HEK293 (cell line): ENCODE data around the gene CDH3.

ENCODE experiments used
- HOXD13 ChIP-seq: sonication (generic); formaldehyde crosslinking; IDR thresholded peaks from 2 replicates; pipeline ENCODE4 v1.8.0; 2022; ENCODE audit warnings: missing genetic modification reagents, borderline replicate concordance
- KLF7 ChIP-seq: fragments of 450-650 bp; formaldehyde crosslinking; IDR thresholded peaks from 2 replicates; pipeline ENCODE4 v1.5.1; 2016; ENCODE audit warnings: missing biosample characterization, missing genetic modification characterization, borderline replicate concordance
- KLF8 ChIP-seq: fragments of 450-650 bp; formaldehyde crosslinking; IDR thresholded peaks from 2 replicates; pipeline ENCODE4 v1.5.1; 2016; ENCODE audit warnings: missing biosample characterization, missing genetic modification characterization
- MEIS1 ChIP-seq: sonication (generic); formaldehyde crosslinking; IDR thresholded peaks from 2 replicates; pipeline ENCODE4 v1.8.1; 2022; ENCODE audit warnings: missing genetic modification reagents, mild to moderate bottlenecking, borderline replicate concordance
- MYNN ChIP-seq: fragments of 450-650 bp; formaldehyde crosslinking; IDR thresholded peaks from 2 replicates; pipeline ENCODE4 v1.5.1; 2016; ENCODE audit warnings: missing biosample characterization, missing genetic modification characterization, borderline replicate concordance
- REPIN1 ChIP-seq: fragments of 450-650 bp; formaldehyde crosslinking; IDR thresholded peaks from 2 replicates; pipeline ENCODE4 v1.5.1; 2017; ENCODE audit warnings: missing biosample characterization, missing genetic modification characterization, low read depth
- TCF7L2 ChIP-seq: IDR thresholded peaks from 2 replicates; pipeline ENCODE4 v1.6.1; 2011; ENCODE audit warnings: low read depth, mild to moderate bottlenecking, inconsistent platforms, low read length, moderate library complexity, borderline replicate concordance
- TRIM28 ChIP-seq: IDR thresholded peaks from 2 replicates; pipeline ENCODE4 v1.6.1; 2011; ENCODE audit warnings: low read length, control low read depth, borderline replicate concordance
- ZBTB21 ChIP-seq: fragments of 450-650 bp; formaldehyde crosslinking; IDR thresholded peaks from 2 replicates; pipeline ENCODE4 v1.5.1; 2017; ENCODE audit warnings: missing biosample characterization, missing genetic modification characterization
- ZFHX2 ChIP-seq: fragments of 450-650 bp; formaldehyde crosslinking; conservative IDR thresholded peaks from 2 replicates; pipeline ENCODE4 v1.5.1; 2016; ENCODE audit warnings: missing biosample characterization, missing genetic modification characterization
- ZNF155 ChIP-seq: fragments of 450-650 bp; formaldehyde crosslinking; IDR thresholded peaks from 2 replicates; pipeline ENCODE4 v1.5.1; 2016; ENCODE audit warnings: missing biosample characterization, missing genetic modification characterization
- ZNF16 ChIP-seq: fragments of 450-650 bp; formaldehyde crosslinking; IDR thresholded peaks from 2 replicates; pipeline ENCODE4 v1.5.1; 2016; ENCODE audit warnings: low read depth, missing biosample characterization, missing genetic modification characterization
- ZNF202 ChIP-seq: fragments of 450-650 bp; formaldehyde crosslinking; IDR thresholded peaks from 2 replicates; pipeline ENCODE4 v1.5.1; 2016; ENCODE audit warnings: missing biosample characterization, missing genetic modification characterization, borderline replicate concordance
- ZNF221 ChIP-seq: fragments of 450-650 bp; formaldehyde crosslinking; IDR thresholded peaks from 2 replicates; pipeline ENCODE4 v1.5.1; 2017; ENCODE audit warnings: missing biosample characterization, missing genetic modification characterization, borderline replicate concordance
- ZNF239 ChIP-seq: fragments of 450-650 bp; formaldehyde crosslinking; IDR thresholded peaks from 2 replicates; pipeline ENCODE4 v1.5.1; 2016; ENCODE audit warnings: missing biosample characterization, missing genetic modification characterization
- ZNF24 ChIP-seq: fragments of 450-650 bp; formaldehyde crosslinking; IDR thresholded peaks from 2 replicates; pipeline ENCODE4 v1.5.1; 2016; ENCODE audit warnings: missing biosample characterization, missing genetic modification characterization
- ZNF335 ChIP-seq: fragments of 450-650 bp; formaldehyde crosslinking; conservative IDR thresholded peaks from 2 replicates; pipeline ENCODE4 v1.5.1; 2016; ENCODE audit warnings: missing biosample characterization, missing genetic modification characterization
- ZNF423 ChIP-seq: fragments of 450-650 bp; formaldehyde crosslinking; IDR thresholded peaks from 2 replicates; pipeline ENCODE4 v1.5.1; 2016; ENCODE audit warnings: missing biosample characterization, missing genetic modification characterization
- ZNF530 ChIP-seq: fragments of 450-650 bp; formaldehyde crosslinking; IDR thresholded peaks from 2 replicates; pipeline ENCODE4 v1.5.1; 2016; ENCODE audit warnings: low read depth, missing biosample characterization, missing genetic modification characterization
- ZNF596 ChIP-seq: fragments of 450-650 bp; IDR thresholded peaks from 2 replicates; pipeline ENCODE4 v1.5.0; 2018; ENCODE audit warnings: missing biosample characterization, mild to moderate bottlenecking, missing genetic modification characterization, moderate library complexity
- ZNF624 ChIP-seq: fragments of 450-650 bp; formaldehyde crosslinking; IDR thresholded peaks from 2 replicates; pipeline ENCODE4 v1.5.1; 2017; ENCODE audit warnings: missing biosample characterization, missing genetic modification characterization
- ZNF660 ChIP-seq: fragments of 450-650 bp; IDR thresholded peaks from 2 replicates; pipeline ENCODE4 v1.5.1; 2018; ENCODE audit warnings: missing biosample characterization, mild to moderate bottlenecking, missing genetic modification characterization
- ZNF777 ChIP-seq: fragments of 450-650 bp; formaldehyde crosslinking; IDR thresholded peaks from 2 replicates; pipeline ENCODE4 v1.5.1; 2017; ENCODE audit warnings: missing biosample characterization, missing genetic modification characterization, borderline replicate concordance
- ZNF791 ChIP-seq: fragments of 450-650 bp; formaldehyde crosslinking; IDR thresholded peaks from 2 replicates; pipeline ENCODE4 v1.5.1; 2016; ENCODE audit warnings: missing biosample characterization, missing genetic modification characterization
- ZNF843 ChIP-seq: fragments of 450-650 bp; formaldehyde crosslinking; IDR thresholded peaks from 2 replicates; pipeline ENCODE4 v1.5.1; 2016; ENCODE audit warnings: missing biosample characterization, missing genetic modification characterization
- TF ChIP-seq, protein P1 (sequence below): fragments of 450-650 bp; formaldehyde crosslinking; IDR thresholded peaks from 2 replicates; pipeline ENCODE4 v1.5.1; 2016; ENCODE audit warnings: missing biosample characterization, missing genetic modification characterization
- TF ChIP-seq, protein P2 (sequence below): fragments of 450-650 bp; formaldehyde crosslinking; IDR thresholded peaks from 2 replicates; pipeline ENCODE4 v1.5.1; 2016; ENCODE audit warnings: missing biosample characterization, missing genetic modification characterization, low read depth
- TF ChIP-seq, protein P3 (sequence below): fragments of 450-650 bp; formaldehyde crosslinking; IDR thresholded peaks from 2 replicates; pipeline ENCODE4 v1.5.1; 2016; ENCODE audit warnings: missing biosample characterization, missing genetic modification characterization
- TF ChIP-seq, protein P4 (sequence below): fragments of 450-650 bp; formaldehyde crosslinking; IDR thresholded peaks from 2 replicates; pipeline ENCODE4 v1.5.1; 2016; ENCODE audit warnings: missing biosample characterization, missing genetic modification characterization, low read depth
- TF ChIP-seq, protein P5 (sequence below): fragments of 450-650 bp; formaldehyde crosslinking; IDR thresholded peaks from 2 replicates; pipeline ENCODE4 v1.5.1; 2016; ENCODE audit warnings: missing biosample characterization, missing genetic modification characterization
- TF ChIP-seq, protein P6 (sequence below): fragments of 450-650 bp; formaldehyde crosslinking; IDR thresholded peaks from 2 replicates; pipeline ENCODE4 v1.5.1; 2016; ENCODE audit warnings: missing biosample characterization, missing genetic modification characterization

The CDH3 gene

DNA sequence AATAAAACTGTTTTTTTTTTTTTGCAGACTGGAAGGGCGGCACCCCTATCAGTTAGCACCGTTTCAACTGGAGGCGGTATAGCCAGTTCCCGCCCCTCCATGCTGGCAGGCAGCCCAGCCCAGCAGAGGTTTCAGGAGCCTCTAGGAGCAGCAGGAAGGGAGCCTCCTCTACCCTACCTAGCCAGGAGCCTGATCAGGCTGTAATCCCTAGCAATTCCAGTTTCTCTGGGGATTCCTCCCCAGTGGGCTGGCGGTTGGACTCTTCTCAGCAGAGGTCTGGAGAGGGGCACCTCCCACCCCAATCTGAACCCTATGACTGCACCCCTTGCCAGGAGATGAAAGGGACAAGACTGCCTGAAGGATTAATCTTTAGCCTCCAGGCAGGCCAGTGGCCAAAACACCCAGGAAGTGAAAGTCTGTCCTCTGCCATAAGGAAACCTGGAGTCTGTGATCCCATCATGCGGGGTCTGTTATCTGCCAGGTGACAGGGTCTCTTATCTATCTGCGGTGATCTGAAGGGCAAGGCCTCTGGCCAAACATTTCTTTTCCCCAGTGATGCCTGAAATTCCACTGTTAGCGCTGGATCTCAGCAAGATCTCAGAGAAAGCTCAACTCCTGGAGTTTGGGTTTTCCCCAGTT lies 87.1 kb downstream of the CDH3 start (continued):
- no peak for TF ChIP-seq ZNF596 (tag by site-specific recombination)
- TF ChIP-seq KLF8 (tag by site-specific recombination), result peak; percentile 49; the same call in 1 of the 2 replicates
- no peak for TF ChIP-seq ZNF16
- no peak for TF ChIP-seq ZNF155 (tag by site-specific recombination)
- TF ChIP-seq ZNF530, result no peak
- TF ChIP-seq ZNF777, result no peak
- TF ChIP-seq, protein P1, sequence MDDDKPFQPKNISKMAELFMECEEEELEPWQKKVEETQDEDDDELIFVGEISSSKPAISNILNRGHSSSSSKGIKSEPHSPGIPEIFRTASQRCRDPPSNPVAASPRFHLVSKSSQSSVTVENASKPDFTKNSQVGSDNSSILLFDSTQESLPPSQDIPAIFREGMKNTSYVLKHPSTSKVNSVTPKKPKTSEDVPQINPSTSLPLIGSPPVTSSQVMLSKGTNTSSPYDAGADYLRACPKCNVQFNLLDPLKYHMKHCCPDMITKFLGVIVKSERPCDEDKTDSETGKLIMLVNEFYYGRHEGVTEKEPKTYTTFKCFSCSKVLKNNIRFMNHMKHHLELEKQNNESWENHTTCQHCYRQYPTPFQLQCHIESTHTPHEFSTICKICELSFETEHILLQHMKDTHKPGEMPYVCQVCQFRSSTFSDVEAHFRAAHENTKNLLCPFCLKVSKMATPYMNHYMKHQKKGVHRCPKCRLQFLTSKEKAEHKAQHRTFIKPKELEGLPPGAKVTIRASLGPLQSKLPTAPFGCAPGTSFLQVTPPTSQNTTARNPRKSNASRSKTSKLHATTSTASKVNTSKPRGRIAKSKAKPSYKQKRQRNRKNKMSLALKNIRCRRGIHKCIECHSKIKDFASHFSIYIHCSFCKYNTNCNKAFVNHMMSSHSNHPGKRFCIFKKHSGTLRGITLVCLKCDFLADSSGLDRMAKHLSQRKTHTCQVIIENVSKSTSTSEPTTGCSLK (tag by site-specific recombination), result no peak
- TF ChIP-seq ZFHX2 (tag by site-specific recombination), result no peak
- no peak for TF ChIP-seq ZNF423 (tag by site-specific recombination)
- TF ChIP-seq, protein P2, sequence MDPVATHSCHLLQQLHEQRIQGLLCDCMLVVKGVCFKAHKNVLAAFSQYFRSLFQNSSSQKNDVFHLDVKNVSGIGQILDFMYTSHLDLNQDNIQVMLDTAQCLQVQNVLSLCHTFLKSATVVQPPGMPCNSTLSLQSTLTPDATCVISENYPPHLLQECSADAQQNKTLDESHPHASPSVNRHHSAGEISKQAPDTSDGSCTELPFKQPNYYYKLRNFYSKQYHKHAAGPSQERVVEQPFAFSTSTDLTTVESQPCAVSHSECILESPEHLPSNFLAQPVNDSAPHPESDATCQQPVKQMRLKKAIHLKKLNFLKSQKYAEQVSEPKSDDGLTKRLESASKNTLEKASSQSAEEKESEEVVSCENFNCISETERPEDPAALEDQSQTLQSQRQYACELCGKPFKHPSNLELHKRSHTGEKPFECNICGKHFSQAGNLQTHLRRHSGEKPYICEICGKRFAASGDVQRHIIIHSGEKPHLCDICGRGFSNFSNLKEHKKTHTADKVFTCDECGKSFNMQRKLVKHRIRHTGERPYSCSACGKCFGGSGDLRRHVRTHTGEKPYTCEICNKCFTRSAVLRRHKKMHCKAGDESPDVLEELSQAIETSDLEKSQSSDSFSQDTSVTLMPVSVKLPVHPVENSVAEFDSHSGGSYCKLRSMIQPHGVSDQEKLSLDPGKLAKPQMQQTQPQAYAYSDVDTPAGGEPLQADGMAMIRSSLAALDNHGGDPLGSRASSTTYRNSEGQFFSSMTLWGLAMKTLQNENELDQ, result no peak
- TF ChIP-seq ZNF202 (tag by site-specific recombination), result no peak
- no peak for TF ChIP-seq MYNN (tag by site-specific recombination)
- TF ChIP-seq, protein P3, sequence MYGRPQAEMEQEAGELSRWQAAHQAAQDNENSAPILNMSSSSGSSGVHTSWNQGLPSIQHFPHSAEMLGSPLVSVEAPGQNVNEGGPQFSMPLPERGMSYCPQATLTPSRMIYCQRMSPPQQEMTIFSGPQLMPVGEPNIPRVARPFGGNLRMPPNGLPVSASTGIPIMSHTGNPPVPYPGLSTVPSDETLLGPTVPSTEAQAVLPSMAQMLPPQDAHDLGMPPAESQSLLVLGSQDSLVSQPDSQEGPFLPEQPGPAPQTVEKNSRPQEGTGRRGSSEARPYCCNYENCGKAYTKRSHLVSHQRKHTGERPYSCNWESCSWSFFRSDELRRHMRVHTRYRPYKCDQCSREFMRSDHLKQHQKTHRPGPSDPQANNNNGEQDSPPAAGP (tag by site-specific recombination), result no peak
- TF ChIP-seq ZNF791 (tag by site-specific recombination), result no peak
- no peak for TF ChIP-seq TCF7L2
- TF ChIP-seq ZNF624 (tag by site-specific recombination), result no peak
- TF ChIP-seq, protein P4, sequence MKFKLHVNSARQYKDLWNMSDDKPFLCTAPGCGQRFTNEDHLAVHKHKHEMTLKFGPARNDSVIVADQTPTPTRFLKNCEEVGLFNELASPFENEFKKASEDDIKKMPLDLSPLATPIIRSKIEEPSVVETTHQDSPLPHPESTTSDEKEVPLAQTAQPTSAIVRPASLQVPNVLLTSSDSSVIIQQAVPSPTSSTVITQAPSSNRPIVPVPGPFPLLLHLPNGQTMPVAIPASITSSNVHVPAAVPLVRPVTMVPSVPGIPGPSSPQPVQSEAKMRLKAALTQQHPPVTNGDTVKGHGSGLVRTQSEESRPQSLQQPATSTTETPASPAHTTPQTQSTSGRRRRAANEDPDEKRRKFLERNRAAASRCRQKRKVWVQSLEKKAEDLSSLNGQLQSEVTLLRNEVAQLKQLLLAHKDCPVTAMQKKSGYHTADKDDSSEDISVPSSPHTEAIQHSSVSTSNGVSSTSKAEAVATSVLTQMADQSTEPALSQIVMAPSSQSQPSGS, result no peak
- TF ChIP-seq HOXD13, result no peak
- TF ChIP-seq, protein P5, sequence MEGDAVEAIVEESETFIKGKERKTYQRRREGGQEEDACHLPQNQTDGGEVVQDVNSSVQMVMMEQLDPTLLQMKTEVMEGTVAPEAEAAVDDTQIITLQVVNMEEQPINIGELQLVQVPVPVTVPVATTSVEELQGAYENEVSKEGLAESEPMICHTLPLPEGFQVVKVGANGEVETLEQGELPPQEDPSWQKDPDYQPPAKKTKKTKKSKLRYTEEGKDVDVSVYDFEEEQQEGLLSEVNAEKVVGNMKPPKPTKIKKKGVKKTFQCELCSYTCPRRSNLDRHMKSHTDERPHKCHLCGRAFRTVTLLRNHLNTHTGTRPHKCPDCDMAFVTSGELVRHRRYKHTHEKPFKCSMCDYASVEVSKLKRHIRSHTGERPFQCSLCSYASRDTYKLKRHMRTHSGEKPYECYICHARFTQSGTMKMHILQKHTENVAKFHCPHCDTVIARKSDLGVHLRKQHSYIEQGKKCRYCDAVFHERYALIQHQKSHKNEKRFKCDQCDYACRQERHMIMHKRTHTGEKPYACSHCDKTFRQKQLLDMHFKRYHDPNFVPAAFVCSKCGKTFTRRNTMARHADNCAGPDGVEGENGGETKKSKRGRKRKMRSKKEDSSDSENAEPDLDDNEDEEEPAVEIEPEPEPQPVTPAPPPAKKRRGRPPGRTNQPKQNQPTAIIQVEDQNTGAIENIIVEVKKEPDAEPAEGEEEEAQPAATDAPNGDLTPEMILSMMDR (tag by site-specific recombination), result no peak
- TF ChIP-seq ZNF24 (tag by site-specific recombination), result no peak
- TF ChIP-seq ZNF335 (tag by site-specific recombination), result peak; percentile 26; the same call in 1 of the 2 replicates
- no peak for TF ChIP-seq TRIM28
- TF ChIP-seq, protein P6, sequence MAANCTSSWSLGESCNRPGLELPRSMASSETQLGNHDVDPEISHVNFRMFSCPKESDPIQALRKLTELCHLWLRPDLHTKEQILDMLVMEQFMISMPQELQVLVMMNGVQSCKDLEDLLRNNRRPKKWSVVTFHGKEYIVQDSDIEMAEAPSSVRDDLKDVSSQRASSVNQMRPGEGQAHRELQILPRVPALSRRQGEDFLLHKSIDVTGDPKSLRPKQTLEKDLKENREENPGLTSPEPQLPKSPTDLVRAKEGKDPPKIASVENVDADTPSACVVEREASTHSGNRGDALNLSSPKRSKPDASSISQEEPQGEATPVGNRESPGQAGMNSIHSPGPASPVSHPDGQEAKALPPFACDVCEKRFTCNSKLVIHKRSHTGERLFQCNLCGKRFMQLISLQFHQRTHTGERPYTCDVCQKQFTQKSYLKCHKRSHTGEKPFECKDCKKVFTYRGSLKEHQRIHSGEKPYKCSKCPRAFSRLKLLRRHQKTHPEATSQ (tag by site-specific recombination), result no peak
- TF ChIP-seq KLF7, result no peak
- TF ChIP-seq ZNF239 (tag by site-specific recombination), result no peak
- no peak for TF ChIP-seq ZNF221 (tag by site-specific recombination)
- TF ChIP-seq ZBTB21 (tag by site-specific recombination), result no peak
- TF ChIP-seq REPIN1 (tag by site-specific recombination), result no peak
- no peak for TF ChIP-seq MEIS1 (CRISPR knock-in tag)
- TF ChIP-seq ZNF660, result peak; percentile 40; the same call in 1 of the 2 replicates
- no peak for TF ChIP-seq ZNF843
